ENCODE results near the gene ALG11.

The ALG11 gene

DNA sequence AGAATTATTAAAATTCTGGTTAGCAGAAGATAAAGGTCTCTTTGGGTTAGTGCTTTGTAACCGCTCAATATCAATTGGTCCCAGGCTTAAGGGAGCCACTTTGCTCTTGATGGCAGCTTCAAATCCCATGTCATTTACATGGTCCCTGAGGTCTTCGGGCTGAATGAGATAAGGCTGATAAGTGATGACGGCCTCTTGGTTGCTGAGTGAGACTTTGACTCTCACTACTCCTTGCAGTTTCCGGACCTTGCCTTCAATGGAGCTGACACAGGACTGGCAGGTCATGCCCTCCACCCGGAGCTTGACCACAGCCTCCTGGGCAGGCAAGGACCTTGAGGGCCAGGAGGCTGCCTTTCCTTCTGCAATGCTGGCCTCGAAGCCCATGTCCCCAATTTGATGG is 37.7 kb upstream of the ALG11 start:
- DNase-seq (ENCODE audit: extremely low spot score), result no peak
- ChIA-PET POLR2A (no interaction called here), CTCF (interaction anchor here (1.3 kb wide), 2 partner anchors 28 to 366 kb away, joined by 3 to 4 read pairs; no protein-coding TSS in a partner anchor)
- TF ChIP-seq, protein P1, sequence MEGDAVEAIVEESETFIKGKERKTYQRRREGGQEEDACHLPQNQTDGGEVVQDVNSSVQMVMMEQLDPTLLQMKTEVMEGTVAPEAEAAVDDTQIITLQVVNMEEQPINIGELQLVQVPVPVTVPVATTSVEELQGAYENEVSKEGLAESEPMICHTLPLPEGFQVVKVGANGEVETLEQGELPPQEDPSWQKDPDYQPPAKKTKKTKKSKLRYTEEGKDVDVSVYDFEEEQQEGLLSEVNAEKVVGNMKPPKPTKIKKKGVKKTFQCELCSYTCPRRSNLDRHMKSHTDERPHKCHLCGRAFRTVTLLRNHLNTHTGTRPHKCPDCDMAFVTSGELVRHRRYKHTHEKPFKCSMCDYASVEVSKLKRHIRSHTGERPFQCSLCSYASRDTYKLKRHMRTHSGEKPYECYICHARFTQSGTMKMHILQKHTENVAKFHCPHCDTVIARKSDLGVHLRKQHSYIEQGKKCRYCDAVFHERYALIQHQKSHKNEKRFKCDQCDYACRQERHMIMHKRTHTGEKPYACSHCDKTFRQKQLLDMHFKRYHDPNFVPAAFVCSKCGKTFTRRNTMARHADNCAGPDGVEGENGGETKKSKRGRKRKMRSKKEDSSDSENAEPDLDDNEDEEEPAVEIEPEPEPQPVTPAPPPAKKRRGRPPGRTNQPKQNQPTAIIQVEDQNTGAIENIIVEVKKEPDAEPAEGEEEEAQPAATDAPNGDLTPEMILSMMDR (IDR thresholded peaks at IDR 0.05; ENCODE audit: control extremely low read depth, extremely low read depth, low read depth, missing control alignments), result no peak

DNA sequence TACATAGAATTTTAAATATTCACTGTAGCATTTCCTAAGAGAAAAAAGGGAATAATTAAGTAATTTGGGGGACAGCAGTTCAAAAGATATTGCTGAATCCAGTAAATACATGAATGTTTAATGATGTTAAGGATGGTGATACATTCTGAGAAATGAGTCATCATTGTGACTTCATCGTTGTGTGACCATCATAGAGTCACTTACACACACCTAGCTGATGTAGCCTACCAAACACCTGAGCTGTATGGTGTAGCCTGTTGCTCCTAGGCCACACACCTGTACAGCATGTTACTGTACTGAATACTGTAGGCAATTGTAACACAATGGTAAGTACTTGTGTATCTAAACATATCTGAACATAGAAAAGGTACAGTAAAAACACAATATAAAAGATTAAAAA is 35.8 kb upstream of the ALG11 start:
- POLR2A ChIA-PET, result no interaction called here
- DNase-seq (ENCODE audit: extremely low spot score), result no peak
- TF ChIP-seq, protein P1 (IDR thresholded peaks at IDR 0.05; ENCODE audit: control extremely low read depth, extremely low read depth, low read depth, missing control alignments), result no peak
- CTCF ChIA-PET, result interaction anchor here (2.1 to 2.5 kb wide), 2 partner anchors 8 to 15 kb away, joined by 6 to 10 read pairs; no protein-coding TSS in a partner anchor

DNA sequence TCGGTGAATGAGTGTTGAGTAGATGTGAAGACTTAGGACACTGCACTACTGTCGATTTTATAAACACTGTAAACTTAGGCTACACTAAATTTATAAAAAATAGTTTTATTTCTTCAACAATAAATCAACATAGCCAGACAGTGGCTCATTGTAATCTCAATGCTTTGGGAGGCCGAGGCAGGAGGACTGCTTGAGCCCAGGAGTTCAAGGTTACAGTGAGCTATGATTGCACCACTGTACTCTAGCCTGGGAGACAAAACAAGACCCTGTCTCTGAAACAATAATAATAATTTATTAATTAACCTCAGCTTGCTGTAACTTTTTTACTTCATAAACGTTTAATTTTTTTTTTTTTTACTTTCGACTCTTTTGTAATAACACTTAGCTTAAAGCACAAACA is 35.3 kb upstream of the ALG11 start:
- CTCF ChIA-PET, result interaction anchor here (2.1 to 2.5 kb wide), 2 partner anchors 9 to 15 kb away, joined by 6 to 10 read pairs; no protein-coding TSS in a partner anchor
- POLR2A ChIA-PET, result no interaction called here
- TF ChIP-seq, protein P1 (IDR thresholded peaks at IDR 0.05; ENCODE audit: control extremely low read depth, extremely low read depth, low read depth, missing control alignments), result no peak
- DNase-seq (ENCODE audit: extremely low spot score), result no peak

DNA sequence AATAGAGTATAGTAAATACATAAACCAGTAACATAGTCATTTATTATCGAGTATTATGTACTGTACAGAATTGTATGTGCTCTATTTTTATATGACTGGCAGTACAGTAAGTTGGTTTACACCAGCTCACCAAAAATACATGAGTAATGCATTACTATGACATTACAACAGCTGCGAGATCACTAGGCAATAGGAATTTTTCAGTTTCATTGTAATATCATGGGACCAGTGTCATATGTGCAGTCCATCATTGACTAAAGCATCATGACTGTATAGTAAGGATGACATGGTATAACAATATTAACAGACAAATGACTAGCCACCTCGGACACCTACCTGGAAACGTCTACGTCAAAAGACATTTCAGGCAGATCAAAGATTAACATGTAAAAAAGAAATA is 34.6 kb upstream of the ALG11 start:
- no peak for DNase-seq (ENCODE audit: extremely low spot score)
- TF ChIP-seq, protein P1 (IDR thresholded peaks at IDR 0.05; ENCODE audit: control extremely low read depth, extremely low read depth, low read depth, missing control alignments), result no peak
- POLR2A ChIA-PET, result no interaction called here
- CTCF ChIA-PET, result interaction anchor here (2.1 to 2.5 kb wide), 3 partner anchors 9 to 150 kb away, joined by 6 to 10 read pairs (median 6); no protein-coding TSS in a partner anchor

DNA sequence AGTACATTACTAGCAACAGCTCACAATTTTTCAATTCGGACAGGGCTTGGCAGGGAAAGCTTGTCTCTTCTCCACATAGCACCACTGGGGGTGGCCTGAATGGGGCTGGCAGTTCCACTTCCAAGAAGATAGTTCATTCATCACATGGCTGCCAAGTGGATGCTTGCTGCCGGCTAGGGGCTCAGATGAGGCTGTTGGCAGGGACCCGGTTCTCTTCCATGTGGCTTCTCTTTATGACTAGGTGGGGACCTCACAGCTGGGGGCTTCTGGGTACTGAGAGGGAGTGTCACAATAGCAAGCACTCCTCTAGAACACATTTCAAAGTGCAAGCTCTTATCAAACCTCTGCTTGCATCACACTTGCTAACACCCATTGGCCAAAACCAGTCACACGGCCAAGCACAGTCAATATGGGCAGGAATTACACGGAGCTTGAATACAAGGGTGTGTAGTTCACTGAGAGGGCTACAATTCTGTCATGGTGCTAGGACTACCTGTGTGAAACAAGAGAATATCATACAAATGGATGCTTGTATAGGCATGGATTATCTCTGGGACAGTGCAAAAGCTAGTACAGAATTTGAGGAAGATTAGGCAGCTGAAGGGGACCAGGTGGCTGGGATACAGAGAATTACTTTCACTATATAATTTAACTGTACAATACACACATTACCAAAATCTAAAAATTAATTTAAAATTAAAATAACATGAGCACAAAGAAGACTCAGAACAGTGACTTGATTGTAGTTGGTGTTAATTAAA is 33.2 kb upstream of the ALG11 start:
- TF ChIP-seq, protein P1 (IDR thresholded peaks at IDR 0.05; ENCODE audit: control extremely low read depth, extremely low read depth, low read depth, missing control alignments), result no peak
- DNase-seq (ENCODE audit: extremely low spot score), result no peak
- POLR2A ChIA-PET, result no interaction called here
- CTCF ChIA-PET, result interaction anchor here (2.3 kb wide), 1 partner anchor 149 kb away, joined by 6 read pairs; no protein-coding TSS in a partner anchor

DNA sequence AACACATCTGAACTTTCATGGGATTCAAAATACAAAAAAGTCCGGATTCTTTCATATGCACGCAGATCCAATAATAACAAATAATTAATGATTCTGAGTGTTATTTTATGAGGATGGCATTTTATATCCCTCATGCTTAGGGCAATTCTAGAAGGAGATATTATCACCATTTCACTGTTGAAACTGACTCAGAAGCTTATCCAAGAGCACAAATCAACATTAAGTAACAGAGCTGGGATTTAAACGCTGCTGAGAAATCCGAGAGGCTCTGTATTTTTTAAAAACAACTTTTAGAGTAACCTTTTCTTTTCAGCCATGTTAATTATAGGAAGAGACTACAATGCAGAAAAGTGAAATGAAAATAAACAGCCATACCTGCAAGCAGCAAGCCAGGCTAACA is 31.3 kb upstream of the ALG11 start:
- ChIA-PET POLR2A (no interaction called here), CTCF (interaction anchor here (0.7 kb wide), 1 partner anchor 11 kb away, joined by 4 read pairs; no protein-coding TSS in a partner anchor)
- TF ChIP-seq, protein P1 (IDR thresholded peaks at IDR 0.05; ENCODE audit: control extremely low read depth, extremely low read depth, low read depth, missing control alignments), result no peak

More for the DNA sequence above, 31.3 kb upstream of the ALG11 start:
- DNase-seq (ENCODE audit: extremely low spot score), result no peak

All from GM10248 (cell line).